DOHH2 (cell line): ENCODE data around the gene SMIM12.

Experiments used
- H3F3A ChIP-seq: fragments of 200-600 bp; sonication (generic), shearing (Covaris generic); 2 replicates; pipeline ENCODE4 v1.6.0; 2016; ENCODE audit warnings: antibody characterized with exemption, mild to moderate bottlenecking; ENCODE audit not compliant: control insufficient read depth, insufficient read depth
- H3K27ac ChIP-seq: fragments of 200-600 bp; sonication (generic); 2 replicates; pipeline ENCODE4 v1.5.1; 2014; ENCODE audit warnings: low read depth, mild to moderate bottlenecking, low read length, moderate library complexity
- H3K27me3 ChIP-seq: fragments of 200-600 bp; sonication (generic); 2 replicates; pipeline ENCODE4 v1.6.1; 2014; ENCODE audit warnings: mild to moderate bottlenecking, low read length, mixed read lengths; ENCODE audit not compliant: control insufficient read depth
- H3K36me3 ChIP-seq: fragments of 200-600 bp; sonication (generic); 2 replicates; pipeline ENCODE4 v1.6.1; 2014; ENCODE audit warnings: mild to moderate bottlenecking, low read length, moderate library complexity, mixed read lengths; ENCODE audit not compliant: control insufficient read depth
- H3K4me1 ChIP-seq: fragments of 200-600 bp; sonication (generic); 2 replicates; pipeline ENCODE4 v1.6.1; 2014; ENCODE audit warnings: mild to moderate bottlenecking, low read length, mixed read lengths; ENCODE audit not compliant: control insufficient read depth
- H3K4me2 ChIP-seq: fragments of 200-600 bp; sonication (generic); 2 replicates; pipeline ENCODE4 v1.6.0; 2014; ENCODE audit warnings: mild to moderate bottlenecking, low read length, moderate library complexity
- H3K4me3 ChIP-seq: fragments of 200-600 bp; sonication (generic); 2 replicates; pipeline ENCODE4 v1.5.1; 2014; ENCODE audit warnings: mild to moderate bottlenecking, low read length, mixed read lengths
- H3K79me2 ChIP-seq: fragments of 200-600 bp; sonication (generic); 2 replicates; pipeline ENCODE4 v1.6.1; 2014; ENCODE audit warnings: mild to moderate bottlenecking, low read length, mixed read lengths; ENCODE audit not compliant: control insufficient read depth
- H3K9me2 ChIP-seq: fragments of 200-600 bp; sonication (generic); replicated peaks from 2 replicates; pipeline ENCODE4 v1.6.1; 2014; ENCODE audit warnings: mild to moderate bottlenecking, low read length, mixed read lengths; ENCODE audit not compliant: control insufficient read depth
- H3K9me3 ChIP-seq: fragments of 200-600 bp; sonication (generic); 2 replicates; pipeline ENCODE4 v1.6.1; 2014; ENCODE audit warnings: antibody characterized with exemption, low read length, mixed read lengths; ENCODE audit not compliant: control insufficient read depth, insufficient read depth
- H4K20me1 ChIP-seq: fragments of 200-600 bp; sonication (generic); 2 replicates; pipeline ENCODE4 v1.6.0; 2014; ENCODE audit warnings: low read depth, mild to moderate bottlenecking, antibody characterized with exemption, low read length, moderate library complexity; ENCODE audit not compliant: control insufficient read depth, insufficient read depth
- CTCF ChIP-seq: fragments of 200-600 bp; sonication (generic); IDR thresholded peaks from one replicate; pipeline ENCODE4 v1.5.1; 2014; ENCODE audit warnings: antibody characterized with exemption, mild to moderate bottlenecking, low read depth, low read length; ENCODE audit not compliant: poor library complexity, severe bottlenecking
- EZH2phosphoT487 ChIP-seq: fragments of 200-600 bp; sonication (generic); IDR thresholded peaks from 2 replicates; pipeline ENCODE4 v1.6.1; 2017; ENCODE audit warnings: borderline replicate concordance, mild to moderate bottlenecking, antibody characterized with exemption, low read length, moderate library complexity, mixed read lengths

SMIM12 gene

GRCh38 chr1:34856697-34857096 lies 2.9 kb downstream of the SMIM12 start:
- no peaks in the 10 kb centered on the region for H3K9me2 ChIP-seq
- H3K79me2 ChIP-seq: peaks cover 55% of the 10 kb centered on the region
- peaks cover 24% of the 10 kb centered on the region for H3K4me1 ChIP-seq
- H3K27ac ChIP-seq: no peak overlapping the region
- peaks cover 6% of the 10 kb centered on the region; the same call in 1 of the 2 replicates for H3F3A ChIP-seq
- H3K4me2 ChIP-seq: no peak overlapping the region
- H3K4me3 ChIP-seq: no peak overlapping the region
- H3K9me3 ChIP-seq: no peaks in the 10 kb centered on the region
- H3K36me3 ChIP-seq: peaks cover 41% of the 10 kb centered on the region
- H3K27me3 ChIP-seq: no peaks in the 10 kb centered on the region
- no peak for TF ChIP-seq CTCF
- TF ChIP-seq EZH2phosphoT487: no peak
- peaks cover 12% of the 10 kb centered on the region; the same call in 1 of the 2 replicates for H4K20me1 ChIP-seq

DNA sequence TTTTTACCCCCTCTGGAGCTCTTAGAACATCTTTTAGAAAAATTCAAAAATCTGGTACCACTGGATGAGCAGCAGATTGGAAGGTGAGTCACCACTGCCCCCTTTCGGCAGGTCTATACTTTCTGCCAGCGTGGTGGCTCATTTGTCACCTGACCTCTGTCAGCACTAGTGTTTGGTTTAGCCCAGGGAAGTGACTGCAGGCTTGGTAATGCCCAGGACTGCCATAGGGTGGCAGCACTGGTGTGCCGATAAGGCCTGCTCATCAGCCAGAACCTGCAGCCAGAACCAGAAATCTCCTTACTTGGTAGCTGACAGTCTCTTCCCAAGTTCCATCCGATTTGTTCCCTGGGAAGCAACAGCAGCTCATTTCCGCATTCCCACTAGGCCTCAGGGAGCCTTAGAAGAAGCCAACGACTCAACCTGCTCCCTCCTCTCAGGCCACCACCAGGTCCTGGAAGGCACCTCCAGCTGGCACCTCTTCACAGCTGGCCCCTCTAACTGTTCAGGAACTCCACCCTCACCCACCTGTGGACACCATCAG lies 6.8 kb downstream of the SMIM12 start:
- H3K4me3 ChIP-seq: no peak overlapping the region
- peak; percentile 100 for TF ChIP-seq CTCF
- TF ChIP-seq EZH2phosphoT487: no peak
- H3K79me2 ChIP-seq: peaks cover 39% of the 10 kb centered on the region
- H3F3A ChIP-seq: peaks cover 6% of the 10 kb centered on the region; the same call in 1 of the 2 replicates
- no peaks in the 10 kb centered on the region for H3K9me2 ChIP-seq
- peaks cover 13% of the 10 kb centered on the region; the same call in 1 of the 2 replicates for H4K20me1 ChIP-seq
- H3K9me3 ChIP-seq: no peaks in the 10 kb centered on the region
- H3K36me3 ChIP-seq: peaks cover 56% of the 10 kb centered on the region
- H3K4me2 ChIP-seq: no peak overlapping the region
- H3K27ac ChIP-seq: no peak overlapping the region
- no peaks in the 10 kb centered on the region for H3K27me3 ChIP-seq
- peaks cover 5% of the 10 kb centered on the region for H3K4me1 ChIP-seq

GRCh38 chr1:34851431-34852105 lies 8.0 kb downstream of the SMIM12 start:
- H3K79me2 ChIP-seq: peaks cover 28% of the 10 kb centered on the region
- no peak overlapping the region for H3K27ac ChIP-seq
- H3K9me2 ChIP-seq: no peaks in the 10 kb centered on the region
- H3K9me3 ChIP-seq: no peaks in the 10 kb centered on the region
- H3K4me1 ChIP-seq: no peaks in the 10 kb centered on the region
- peaks cover 55% of the 10 kb centered on the region for H3K36me3 ChIP-seq
- no peaks in the 10 kb centered on the region for H3K27me3 ChIP-seq
- H3K4me2 ChIP-seq: no peak overlapping the region
- no peak overlapping the region for H3K4me3 ChIP-seq
- H4K20me1 ChIP-seq: peaks cover 9% of the 10 kb centered on the region; the same call in 1 of the 2 replicates
- no peak for TF ChIP-seq EZH2phosphoT487
- TF ChIP-seq CTCF: no peak
- H3F3A ChIP-seq: peaks cover 6% of the 10 kb centered on the region; the same call in 1 of the 2 replicates
